ENCODE data around the gene PRIMPOL.
"Not testable (repeated sequence)": the region's sequence is repeated elsewhere in the genome, so short reads cannot be mapped to it uniquely, and the experiment has no call there.

PRIMPOL gene

DNA sequence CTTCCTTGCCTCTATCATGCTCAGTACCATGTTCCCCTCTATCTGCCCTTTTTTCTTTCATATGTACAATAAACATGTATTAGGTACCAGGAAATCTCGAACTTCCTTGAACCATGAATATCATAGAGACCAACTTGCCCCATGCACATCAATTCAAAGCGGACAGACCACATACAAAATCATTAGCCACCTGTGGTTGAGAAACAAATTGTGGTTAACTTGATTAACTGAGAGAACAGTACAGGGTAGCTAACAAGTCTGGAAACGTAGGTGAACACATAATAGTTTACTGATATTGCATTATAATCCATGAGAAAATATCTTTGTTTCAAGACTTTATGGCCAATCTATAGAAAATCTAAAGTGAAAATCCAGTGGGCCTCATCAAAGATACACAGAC, 8.5 kb upstream of the PRIMPOL start:
- no peak for DNase-seq

DNA sequence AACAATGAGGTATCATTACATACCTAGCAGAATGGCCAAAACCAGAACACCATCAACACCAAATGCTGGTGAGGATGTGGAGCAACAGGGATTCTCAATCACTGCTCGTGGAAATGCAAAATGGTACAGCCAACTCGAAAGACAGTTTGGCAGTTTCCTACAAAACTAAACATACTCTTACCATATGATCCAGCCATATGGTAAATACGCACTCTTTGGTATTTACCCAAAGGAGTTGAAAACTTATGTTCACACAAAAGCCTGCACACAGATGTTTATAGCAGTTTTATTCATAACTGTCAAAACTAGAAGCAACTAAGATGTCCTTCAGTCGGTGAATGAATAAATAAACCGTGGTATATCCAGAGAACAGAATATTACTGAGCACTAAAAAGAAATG, 8.1 kb upstream of the PRIMPOL start:
- DNase-seq = no peak

DNA sequence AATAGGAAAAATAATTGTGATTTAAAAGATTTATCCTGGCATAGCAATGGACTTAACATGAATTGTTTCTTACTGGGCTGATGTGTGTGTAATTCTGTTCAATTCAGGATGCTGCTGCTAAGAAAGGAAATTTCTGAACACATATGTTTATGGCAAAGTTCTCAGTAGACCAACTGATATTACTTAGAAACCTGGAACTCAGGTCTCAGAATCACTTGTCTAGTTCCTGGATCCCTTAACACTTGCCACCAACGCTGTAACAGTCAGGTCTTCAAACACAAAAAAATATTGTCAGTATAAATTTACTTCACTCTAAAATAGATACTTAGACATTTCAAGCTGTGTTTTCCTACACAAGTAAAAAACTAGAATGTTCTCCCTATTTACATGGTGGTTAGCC, 5.8 kb upstream of the PRIMPOL start:
- no peak for DNase-seq

DNA sequence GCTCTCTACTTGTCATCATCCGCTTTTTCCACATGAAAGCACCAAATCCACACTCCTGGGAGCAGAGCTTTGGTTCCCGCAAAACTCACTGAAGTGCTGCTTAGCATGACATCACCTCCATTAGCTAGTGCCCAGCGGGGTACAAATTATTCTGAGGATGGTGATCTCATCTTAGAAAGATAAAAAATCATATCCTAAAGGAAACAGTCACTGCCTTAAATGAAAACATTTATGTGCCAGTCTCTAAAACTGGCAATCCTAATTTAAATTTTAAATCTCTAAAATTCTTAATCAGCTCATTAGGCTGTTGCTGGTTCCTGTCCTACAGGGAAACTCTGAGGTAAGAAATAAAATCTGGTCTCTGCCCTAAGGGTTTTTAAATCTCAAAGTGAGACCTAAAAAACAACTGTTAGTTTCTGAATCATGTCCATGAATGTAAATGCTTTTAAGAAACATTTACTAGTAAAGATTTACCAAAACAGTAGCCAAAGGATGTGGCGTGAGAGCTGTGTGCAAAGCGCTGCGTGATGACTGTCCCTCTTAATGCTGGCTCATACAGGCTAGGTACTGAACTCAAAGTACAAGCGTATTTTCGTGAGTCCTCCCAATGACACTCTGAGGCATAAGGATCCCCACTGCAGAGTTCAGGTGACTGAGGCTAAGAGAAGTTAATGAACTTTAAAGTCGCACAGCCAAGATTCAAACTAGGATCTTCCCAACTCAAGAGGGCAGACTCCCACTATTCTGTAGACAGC, 4.8 kb upstream of the PRIMPOL start:
- DNase-seq = no peak

DNA sequence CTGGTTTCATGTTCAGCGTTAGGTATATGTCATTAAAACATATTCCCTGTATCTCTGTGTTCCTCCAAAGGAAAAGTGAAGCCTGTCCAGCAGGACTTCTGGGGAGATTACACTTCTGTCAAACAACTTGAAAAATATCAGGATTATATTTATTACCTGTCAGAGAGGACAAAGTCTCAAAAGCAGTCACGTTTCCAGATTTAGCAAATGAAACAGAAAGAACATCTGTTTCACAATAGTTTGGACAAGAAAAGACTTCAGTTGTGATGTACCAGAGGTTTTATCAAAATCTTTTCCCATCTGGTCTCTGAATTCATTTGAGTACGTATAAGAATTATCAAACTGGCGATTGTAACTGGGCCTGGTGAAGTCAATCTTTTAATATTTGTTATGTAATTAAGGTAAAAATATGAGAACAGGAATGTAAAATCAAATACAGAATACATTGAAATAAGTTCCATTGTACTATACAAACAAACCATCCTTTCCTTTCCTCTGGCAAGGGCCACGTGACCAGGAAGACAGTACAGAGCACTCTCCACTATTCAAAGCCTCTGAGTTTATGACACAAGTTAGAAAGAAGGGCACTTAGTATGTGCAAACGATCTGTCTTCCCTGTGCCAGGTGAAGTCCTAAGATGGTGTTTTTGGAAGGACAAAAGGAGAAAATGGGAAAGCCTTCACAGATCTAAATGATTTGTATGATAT, 3.5 kb upstream of the PRIMPOL start:
- DNase-seq = no peak

DNA sequence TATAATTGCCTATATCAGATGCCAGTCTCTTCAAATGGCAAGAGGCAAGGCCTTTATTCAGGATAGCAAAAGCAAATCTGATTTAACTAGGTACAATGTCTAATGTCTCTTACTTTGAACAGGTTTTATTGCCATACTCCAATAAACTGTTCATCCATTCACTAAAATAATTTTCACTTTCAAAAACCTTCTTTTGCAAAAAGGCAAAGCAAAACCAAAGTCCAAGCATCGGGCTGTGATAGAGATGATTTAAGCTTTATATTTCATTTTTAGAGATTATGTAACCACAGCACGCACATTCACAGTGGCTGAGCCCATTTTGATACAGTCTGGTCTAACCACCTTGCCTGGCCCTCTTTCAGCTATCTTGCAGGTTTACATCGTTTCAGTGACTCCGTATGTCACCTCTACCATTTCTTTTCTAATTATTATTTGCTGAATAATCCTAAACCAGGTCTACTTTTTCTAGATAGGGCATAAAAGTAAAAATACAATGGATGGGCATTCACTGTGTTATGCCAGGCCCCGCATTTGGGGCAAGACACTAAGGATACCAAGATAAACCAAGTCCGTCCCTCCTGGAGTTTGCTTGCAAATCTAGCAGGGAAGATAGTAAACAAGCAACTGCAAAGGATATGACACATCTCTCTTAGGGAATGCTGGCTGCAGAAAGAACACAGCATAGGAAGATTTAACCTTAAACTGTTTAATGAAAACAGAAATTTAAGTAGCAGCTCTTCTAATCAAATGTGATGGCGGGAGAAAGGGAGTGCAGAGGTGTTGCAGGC, 2.1 kb upstream of the PRIMPOL start:
- DNase-seq = no peak

DNA sequence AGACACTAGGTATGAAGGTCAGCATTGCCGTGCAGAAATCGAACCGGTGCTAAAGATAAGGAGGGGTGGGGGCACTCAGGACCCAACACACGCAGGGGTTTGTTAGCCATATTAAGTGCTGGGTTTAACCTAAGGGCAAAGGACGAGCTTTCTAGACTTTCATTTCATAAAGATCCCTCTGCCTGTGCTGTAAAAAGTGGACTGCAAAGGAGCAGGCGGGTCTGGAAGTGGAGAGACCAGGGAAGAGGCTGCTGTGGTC, 1.6 kb upstream of the PRIMPOL start:
- no peak for DNase-seq

DNA sequence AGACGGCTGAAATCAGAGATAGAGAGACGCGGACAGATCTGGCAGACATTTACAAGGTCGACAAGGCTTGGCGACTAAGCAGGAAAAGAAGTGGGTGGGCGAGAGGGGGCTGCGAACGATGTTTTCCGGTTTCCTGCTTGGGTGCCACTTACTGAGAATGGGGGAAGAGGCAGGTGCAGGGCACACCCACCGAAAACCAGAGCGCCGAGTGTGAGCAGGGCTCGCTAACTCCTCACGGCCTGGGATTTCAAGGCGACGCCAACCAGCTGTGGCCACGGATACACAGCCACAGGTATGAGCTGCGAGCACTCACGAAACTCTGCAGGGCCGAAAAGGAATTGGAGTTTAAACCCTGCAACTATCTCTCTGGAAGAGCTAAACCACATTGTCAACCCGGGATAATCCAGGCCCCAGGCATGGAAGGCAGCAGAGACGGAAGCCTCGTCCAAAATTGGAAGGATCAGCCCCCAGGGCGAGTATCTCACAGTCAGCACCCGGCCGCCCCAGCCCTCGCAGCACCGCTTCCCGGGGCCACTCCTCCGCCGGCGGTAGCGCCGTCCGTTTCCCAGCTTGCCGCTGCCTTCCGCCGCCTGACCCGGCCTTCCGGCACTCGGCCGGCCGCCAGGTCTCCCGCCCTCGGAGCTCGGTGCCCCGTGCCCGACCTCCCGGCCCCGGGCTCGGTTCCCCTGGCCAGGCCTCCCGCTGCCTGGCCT, 1.1 kb upstream of the PRIMPOL start:
- peak; percentile 45 for DNase-seq

DNA sequence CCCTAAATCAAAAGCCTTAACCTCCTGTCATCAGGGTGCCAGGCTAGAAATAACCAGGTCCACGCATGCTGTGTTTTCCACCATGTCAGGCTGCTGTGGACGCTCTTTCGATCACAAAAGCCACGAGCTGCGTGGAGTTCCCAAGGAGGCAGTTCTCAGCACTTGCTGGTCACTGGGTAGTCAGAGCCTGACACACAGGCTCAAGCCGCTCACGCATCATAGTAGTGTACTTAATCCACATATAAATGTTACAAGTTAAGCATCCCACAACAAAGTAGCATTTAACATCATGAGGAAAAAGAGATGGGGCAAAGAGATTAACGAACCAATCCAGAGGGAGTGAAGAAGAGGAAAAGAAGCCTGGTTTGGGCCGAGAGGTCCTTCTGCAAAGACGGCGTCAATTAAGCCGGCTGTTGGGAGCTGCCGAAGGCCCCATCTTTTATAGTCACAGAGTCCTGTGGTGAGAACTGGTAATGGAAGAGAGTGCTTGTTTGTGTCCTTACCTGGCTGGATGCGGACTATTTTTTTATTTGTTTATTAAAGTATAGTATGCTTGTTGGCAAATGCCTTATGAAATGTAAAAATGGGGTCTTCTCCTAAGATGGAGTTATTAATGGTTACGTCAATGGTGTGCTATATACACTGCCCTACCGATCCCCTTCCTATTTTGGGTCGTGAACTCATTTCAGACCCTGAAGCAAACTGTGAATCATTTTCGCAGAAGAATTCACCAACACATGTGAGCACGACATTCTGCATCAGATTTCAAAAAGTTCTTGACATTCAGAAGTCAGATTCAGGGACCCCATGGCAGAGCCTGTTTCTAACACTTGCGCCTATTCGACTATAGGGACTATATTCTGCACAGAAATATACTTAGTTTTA, 675 bp downstream of the PRIMPOL start:
- DNase-seq = no peak

DNA sequence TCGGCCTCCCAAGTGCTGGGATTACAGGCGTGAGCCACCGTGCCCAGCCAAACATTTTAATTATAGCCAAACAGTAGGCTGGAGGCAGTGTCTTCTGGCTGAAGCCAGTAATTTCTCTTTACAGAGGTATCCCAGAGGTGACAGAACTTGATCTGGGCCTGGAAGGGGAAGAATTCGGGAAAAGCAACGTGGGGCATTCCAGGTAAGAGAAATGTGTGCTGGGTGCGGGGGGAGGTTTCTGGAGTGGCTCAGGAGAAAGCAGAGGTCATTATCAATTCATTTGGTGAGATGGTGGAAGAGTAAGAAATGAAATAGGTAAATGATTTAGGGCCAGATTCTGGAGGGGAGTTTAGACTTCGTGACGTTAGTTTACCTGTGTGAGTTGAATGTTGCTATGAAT, 2.4 kb downstream of the PRIMPOL start:
- DNase-seq = no peak

DNA sequence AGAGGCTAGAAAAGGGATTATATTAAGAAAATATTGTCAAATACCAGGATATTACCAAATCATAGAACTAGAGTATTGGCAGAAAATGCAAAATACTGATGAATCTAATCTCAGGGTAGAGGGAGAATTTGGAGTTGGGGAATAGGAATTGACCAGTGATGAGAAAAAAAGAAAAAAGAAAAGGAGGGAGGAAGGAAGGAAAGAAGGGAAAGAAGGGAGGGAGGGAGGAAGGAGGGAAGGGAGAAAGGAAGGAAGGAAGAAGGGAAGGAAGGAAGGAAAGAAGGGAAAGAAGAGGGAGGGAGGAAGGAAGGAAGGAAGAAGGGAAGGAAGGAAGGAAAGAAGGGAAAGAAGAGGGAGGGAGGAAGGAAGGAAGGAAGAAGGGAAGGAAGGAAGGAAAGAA, 3.1 kb downstream of the PRIMPOL start:
- DNase-seq = not testable (repeated sequence)

DNA sequence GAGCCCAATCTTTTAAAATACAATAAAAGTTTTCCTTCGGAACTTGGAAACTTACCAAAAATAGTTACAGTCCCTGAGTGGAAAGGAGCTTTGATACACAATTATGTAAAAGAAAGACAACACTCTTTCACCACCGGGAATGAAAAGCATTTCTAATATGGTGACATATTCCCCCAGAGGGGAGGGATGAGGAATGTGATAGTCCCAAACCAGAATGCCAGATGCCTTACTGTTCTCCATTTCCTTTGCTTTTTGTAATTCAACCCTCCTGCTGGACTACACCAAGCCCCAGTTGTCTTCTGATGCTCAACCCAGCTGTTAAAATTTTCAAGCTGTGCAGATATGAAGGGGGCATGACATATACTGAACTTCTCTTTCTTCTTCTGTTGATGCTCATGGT, 4.1 kb downstream of the PRIMPOL start:
- DNase-seq = no peak

DNA sequence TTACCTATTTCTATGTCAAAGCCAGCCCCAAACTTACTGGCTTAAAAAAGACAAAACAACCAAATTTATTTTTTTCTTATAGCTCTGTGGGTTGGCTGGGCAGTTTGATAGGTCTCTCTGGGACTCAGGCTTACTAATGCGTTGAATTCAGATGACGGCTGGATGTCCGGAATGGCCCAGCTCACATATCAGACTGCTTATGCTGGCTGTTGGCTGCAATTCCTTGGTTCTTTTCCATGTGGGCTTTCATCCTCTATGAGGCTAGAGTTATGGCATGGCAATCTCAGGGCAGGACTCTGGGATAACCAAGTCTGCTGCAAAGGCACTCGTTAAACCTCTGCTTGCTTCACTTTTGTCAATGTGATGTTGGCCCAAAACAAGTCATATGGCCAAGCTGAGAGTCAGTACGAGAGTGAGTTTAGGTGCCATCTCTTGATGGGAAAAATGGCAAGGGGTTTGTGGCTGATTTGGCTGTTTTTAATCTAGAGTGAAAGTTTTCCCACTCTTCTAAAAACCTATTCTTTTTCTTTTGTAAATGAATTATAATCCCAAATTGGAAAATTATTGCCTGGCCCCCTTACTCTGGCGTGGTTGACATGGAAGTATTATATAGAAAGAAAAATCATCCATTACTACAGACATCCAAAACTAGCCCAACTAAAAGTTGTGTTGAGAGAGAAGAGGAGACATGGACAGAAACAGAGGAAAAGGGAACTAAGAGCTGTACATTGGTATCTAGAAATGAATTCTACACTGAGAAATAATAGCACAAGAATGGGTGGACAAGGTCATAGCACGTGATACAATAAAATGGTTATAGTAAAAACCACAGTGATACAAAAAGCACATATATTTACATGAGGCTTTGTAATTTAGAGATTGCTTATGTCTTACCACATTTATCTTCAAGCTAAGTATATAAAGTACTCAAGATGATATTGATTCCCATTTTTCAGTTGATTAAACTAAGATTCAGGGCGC, 6.6 kb downstream of the PRIMPOL start:
- no peak for DNase-seq

DNA sequence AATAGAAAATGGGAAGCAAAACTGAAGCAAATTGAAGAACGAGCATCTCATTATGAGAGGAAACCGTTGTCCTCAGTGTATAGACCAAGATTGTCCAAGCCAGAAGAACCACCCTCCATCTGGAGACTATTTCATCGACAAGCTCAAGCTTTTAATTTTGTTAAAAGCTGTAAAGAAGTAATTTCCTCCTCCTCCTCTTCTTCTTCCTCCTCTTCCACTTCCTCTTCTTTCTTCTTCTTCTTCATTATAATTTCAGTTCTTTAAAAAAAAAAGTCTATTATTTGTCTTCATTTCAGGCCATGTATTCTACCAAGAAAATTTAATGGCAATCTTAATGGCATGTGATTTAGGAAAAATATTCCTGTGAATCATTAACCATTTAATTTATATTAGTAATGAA, 7.6 kb downstream of the PRIMPOL start:
- DNase-seq = no peak

DNA sequence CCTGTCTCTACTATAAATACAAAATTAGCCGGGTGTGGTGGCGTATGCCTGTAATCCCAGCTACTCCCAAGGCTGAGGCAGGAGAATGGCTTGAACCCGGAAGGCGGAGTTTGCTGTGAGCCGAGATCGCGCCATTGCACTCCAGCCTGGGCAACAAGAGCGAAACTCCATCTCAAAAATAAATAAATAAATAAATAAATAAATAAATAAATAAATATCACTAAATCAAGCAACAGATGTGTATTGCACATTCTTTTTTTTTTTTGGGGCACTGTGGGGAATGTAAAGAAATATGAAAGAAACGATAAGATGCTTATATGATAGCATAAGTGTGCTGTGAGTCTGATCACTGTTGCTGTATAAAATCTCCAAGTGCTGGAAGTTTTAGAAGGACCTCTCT, 8.3 kb downstream of the PRIMPOL start:
- DNase-seq = not testable (repeated sequence)

DNA sequence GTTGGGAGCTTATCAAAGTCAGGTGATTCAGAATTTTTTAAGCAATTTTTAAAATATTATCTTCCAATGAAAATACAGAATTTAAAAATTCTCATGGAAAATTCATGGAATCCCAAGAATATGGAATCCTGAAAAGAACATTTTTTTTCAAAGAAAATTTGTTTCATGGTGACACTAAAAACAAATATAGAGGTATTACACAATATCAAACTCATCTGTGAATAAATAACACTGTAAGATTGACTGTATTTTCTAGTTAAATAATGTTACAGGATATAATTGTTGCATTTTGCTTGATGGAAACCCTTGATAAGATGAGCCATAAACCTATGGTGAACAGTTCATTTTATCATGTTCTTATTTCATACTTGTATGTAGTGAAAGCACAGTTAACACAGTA, 11.4 kb downstream of the PRIMPOL start:
- no peak for DNase-seq

DNA sequence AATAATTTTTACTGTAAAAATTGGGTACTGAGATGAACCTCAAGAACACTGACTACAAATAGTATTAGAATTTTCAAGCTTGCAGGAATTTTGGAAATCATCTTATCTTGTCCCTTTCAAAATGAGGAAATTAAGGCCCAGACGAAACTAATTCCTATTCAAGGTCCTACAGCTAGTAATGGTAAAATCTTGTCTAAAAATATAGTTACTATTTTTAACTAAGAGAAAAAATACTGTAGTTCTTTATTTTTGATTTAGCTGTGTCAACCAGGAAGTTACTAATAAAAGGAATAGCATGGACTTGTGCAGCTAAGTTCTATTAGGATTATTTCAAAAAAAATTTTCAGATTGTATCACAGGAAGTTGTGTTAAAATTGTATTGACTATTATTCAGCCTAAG, 12.7 kb downstream of the PRIMPOL start:
- DNase-seq = no peak

DNA sequence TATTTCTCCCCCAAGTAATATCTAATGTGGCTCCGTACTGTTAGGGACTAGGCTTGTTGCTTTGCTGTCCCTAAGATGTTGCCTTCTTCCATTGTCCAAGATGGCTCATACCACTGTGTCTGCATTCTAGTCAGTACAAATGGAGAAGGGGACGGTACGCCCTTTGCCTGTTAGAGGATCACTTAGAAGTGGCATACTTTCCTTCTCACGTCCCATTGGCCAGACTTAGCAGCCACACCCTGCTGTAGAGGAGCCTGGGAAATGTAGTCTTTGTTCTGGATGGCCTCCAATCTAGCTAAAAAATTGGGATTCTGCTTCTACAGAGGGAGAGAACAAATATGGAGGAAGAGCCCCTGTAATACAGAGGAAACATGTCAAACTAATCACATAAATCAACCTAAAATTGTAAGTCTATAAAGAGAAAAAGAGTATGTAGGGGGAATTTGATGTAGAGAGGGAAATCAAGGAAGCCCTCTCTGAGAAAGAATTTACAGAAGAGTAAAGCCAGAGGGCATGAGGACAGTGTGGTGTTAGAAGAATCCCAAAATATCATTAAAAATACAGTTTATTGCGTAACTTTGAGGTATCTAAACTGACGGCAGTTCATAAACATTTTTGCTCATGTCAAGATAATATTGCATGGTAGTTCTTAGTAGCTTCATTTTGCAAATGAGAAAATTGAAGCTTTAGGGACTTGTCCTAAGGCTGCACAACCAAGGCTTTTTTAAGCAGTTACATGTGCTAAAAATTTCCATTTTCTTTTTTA, 15.1 kb downstream of the PRIMPOL start:
- no peak for DNase-seq

DNA sequence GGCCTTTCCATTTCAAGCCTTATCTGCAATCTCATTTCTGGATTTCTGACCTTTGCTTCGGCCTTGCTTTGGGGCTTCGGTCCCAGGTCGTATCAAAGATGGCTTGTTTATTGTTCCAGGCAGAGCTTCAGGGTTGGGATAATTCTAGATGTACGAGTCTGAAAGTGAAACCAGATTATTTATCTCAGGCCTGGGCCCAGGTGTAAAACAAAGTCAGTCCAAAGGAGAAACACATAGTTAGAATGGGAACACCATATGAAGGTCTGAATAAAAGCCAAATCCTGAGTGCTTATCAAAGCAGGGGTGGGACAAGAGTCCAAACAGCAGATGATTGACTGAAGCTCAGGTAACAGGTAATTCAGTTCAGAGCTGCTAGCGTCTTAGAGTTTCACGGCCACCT, 17.1 kb downstream of the PRIMPOL start:
- no peak for DNase-seq

DNA sequence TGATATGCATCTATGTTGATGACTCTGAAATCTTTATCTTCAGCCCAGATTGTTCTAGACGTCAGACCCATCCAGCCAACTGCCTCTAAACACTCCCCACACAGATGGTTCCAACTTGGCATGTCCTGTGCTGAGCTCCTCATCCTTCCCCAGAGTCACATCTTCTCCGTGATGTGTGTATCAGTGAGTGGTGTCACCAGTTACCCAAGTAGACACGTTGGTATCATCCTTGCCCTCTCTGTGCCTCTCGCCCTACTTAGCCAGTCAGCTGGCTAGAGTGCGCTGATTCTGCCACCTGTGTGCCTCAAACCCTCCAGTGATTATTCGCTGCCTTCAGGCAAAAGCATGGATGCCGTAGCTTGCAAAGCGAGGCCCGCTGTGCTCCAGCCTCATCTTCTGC, 18.6 kb downstream of the PRIMPOL start:
- no peak for DNase-seq

All from CD4-positive, alpha-beta T cell treated with Interleukin-17A for 1 hour (primary cell).